ENCODE measurements around the gene KDM2A.

KDM2A gene

GRCh38 chr11:67262731-67263675 lies 143.9 kb downstream of the KDM2A start:
- peak overlapping the region; percentile 67 for H3K4me3 Mint-ChIP-seq
- H3K9me3 Mint-ChIP-seq: no peaks in the 10 kb centered on the region
- no peak overlapping the region for H3K27ac Mint-ChIP-seq
- peaks cover 5% of the 10 kb centered on the region for H3K36me3 Mint-ChIP-seq (ENCODE audit: low read depth)
- H3K4me1 Mint-ChIP-seq: peaks cover 41% of the 10 kb centered on the region
- TF ChIP-seq CTCF (IDR thresholded peaks at IDR 0.05): peak; percentile 62
- peaks cover 15% of the 10 kb centered on the region for H3K27me3 Mint-ChIP-seq (ENCODE audit: low read depth, poor library complexity)
- DNase-seq: peak; percentile 82

GRCh38 chr11:67264260-67264659 lies 145.2 kb downstream of the KDM2A start:
- TF ChIP-seq CTCF (IDR thresholded peaks at IDR 0.05): no peak
- DNase-seq: no peak
- H3K4me3 Mint-ChIP-seq: peak overlapping the region; percentile 60
- no peaks in the 10 kb centered on the region for H3K9me3 Mint-ChIP-seq
- no peak overlapping the region for H3K27ac Mint-ChIP-seq
- peaks cover 5% of the 10 kb centered on the region for H3K36me3 Mint-ChIP-seq (ENCODE audit: low read depth)
- peaks cover 54% of the 10 kb centered on the region for H3K4me1 Mint-ChIP-seq
- peaks cover 15% of the 10 kb centered on the region for H3K27me3 Mint-ChIP-seq (ENCODE audit: low read depth, poor library complexity)

GRCh38 chr11:67264877-67265632 lies 146.0 kb downstream of the KDM2A start:
- H3K4me1 Mint-ChIP-seq: peaks cover 62% of the 10 kb centered on the region
- H3K27ac Mint-ChIP-seq: no peak overlapping the region
- no peaks in the 10 kb centered on the region for H3K36me3 Mint-ChIP-seq (ENCODE audit: low read depth)
- DNase-seq: no peak
- H3K4me3 Mint-ChIP-seq: peak overlapping the region; percentile 84
- no peaks in the 10 kb centered on the region for H3K9me3 Mint-ChIP-seq
- H3K27me3 Mint-ChIP-seq (ENCODE audit: low read depth, poor library complexity): peaks cover 15% of the 10 kb centered on the region
- TF ChIP-seq CTCF (IDR thresholded peaks at IDR 0.05): no peak

- Mint-ChIP-seq H3K27ac (peak overlapping the region; percentile 39), H3K27me3 (ENCODE audit: low read depth, poor library complexity) (peaks cover 11% of the 10 kb centered on the region), H3K36me3 (ENCODE audit: low read depth) (no peaks in the 10 kb centered on the region), H3K9me3 (no peaks in the 10 kb centered on the region), H3K4me1 (peaks cover 64% of the 10 kb centered on the region), H3K4me3 (peak overlapping the region; percentile 84)
- peak; percentile 90 for DNase-seq
- peak; percentile 48 for TF ChIP-seq CTCF (IDR thresholded peaks at IDR 0.05)
Measured at GRCh38 chr11:67265633-67266448, 146.8 kb downstream of the KDM2A start.

GRCh38 chr11:67266449-67267187 lies 147.6 kb downstream of the KDM2A start, which contains the start of gene GRK2:
Gene GRK2 (plus strand): TSS chr11:67266473. CDS start chr11:67266700, 227 bp downstream.
- H3K27ac Mint-ChIP-seq: peak within 1 kb of the TSS; percentile 39
- no peak for TF ChIP-seq CTCF (IDR thresholded peaks at IDR 0.05)
- no peaks in the 10 kb centered on the region for H3K36me3 Mint-ChIP-seq (ENCODE audit: low read depth)
- peaks cover 67% of the 10 kb centered on the region for H3K4me1 Mint-ChIP-seq
- DNase-seq: peak; percentile 61
- no peaks in the 10 kb centered on the region for H3K9me3 Mint-ChIP-seq
- peak within 1 kb of the TSS; percentile 98 for H3K4me3 Mint-ChIP-seq
- H3K27me3 Mint-ChIP-seq (ENCODE audit: low read depth, poor library complexity): peaks cover 11% of the 10 kb centered on the region
